HG03175 (cell line): ENCODE measurements around the gene ARID1B.

Experiments
- ATAC-seq: cut with Tn5 transposase; IDR thresholded peaks from one replicate; pipeline ENCODE4 v1.9.1; 2021; ENCODE audit warnings: mild to moderate bottlenecking, moderate library complexity; ENCODE audit not compliant: unreplicated experiment

The ARID1B gene

DNA sequence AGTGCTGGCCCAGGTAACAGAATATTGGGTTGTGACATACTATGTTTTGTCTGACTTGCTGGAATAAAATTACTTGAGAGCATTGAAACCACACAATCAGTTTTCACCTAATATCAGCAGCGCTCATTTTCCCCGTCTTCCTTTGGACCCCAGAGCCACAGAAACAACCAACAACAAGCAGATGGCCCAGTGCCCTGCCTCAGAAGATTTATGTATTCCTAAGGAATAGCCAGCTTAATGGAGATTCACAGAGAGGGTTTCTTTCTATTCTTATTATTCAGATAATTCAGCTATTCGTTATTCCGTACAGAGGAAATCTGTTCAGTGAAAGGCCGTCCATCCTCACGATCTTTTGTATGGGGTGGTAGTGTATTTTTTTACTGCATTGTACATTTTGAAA, 391.3 kb downstream of the ARID1B start:
- ATAC-seq: no peak

GRCh38 chr6:157169226-157169625, 392.0 kb downstream of the ARID1B start:
- no peak for ATAC-seq

GRCh38 chr6:157169656-157170055, 392.5 kb downstream of the ARID1B start:
- no peak for ATAC-seq

- no peak for ATAC-seq
These were observed 393.4 kb downstream of the ARID1B start for GRCh38 chr6:157170535-157170934.

DNA sequence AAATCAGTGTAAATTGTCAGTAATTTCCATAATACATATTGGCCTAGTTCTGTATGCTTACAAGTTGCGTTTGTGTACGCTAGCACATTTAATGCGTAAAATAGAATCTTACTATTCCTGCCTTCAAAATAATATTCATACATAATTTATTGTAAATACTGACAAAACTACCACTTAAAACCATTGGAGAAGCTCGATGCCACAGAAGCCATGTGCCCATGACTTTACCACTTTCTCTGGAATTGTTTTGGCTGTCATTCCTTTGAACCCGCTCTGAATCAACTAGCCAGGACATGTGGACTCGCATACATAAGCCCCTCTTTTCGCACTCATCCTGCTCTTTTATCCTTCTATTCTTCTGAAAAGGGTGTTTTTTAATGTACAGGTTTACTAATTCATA, 394.6 kb downstream of the ARID1B start:
- ATAC-seq: no peak

GRCh38 chr6:157172231-157172701, 395.1 kb downstream of the ARID1B start:
- ATAC-seq: no peak

- no peak for ATAC-seq
These were observed 395.8 kb downstream of the ARID1B start for GRCh38 chr6:157172830-157173536.

DNA sequence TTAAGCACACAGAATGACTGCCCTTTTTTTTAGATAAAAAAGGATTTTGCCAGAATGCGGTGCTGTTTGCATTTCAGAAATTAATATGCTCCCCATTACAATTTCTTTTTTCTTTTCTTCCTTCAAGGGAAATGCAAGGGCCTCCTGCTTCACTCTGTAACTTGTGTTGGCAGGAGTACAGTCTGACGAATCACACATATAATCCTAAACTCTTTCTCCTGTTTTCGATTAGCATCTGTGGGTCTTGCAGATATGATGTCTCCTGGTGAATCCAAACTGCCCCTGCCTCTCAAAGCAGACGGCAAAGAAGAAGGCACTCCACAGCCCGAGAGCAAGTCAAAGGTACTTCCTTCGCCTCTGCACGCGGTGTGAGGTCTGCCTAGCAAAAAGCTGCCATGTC, 396.6 kb downstream of the ARID1B start:
- no peak for ATAC-seq

- no peak for ATAC-seq
These were observed 397.6 kb downstream of the ARID1B start for GRCh38 chr6:157174731-157175130.

DNA sequence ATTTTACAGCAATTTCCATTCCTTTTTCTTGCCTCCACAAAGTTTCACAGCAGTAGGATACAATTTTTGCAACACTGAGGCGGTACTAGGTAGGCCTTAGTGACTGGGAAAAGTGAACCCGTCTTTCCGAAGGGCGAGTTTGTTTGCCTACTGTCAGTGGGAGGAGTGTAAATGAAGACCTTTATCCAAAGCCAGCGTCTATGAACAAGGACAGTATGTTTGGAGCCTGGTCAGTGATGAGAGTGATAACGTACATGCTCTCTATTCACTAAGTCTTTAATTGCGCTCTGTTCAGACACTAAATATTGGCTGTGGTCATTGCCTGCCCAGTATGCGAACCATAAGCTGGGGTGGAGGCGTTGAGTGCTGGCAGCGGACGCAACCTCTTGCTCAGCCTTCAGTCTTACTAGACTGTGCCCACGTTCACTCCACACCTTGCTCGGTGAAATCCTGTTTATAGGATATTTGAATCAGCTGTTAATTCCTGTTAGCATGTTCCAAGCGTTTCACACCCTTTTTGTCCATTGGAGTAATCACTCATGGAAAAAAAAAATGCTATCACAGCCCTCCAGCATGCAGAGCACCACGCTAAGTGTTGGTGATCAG, 400.7 kb downstream of the ARID1B start:
- ATAC-seq: no peak

DNA sequence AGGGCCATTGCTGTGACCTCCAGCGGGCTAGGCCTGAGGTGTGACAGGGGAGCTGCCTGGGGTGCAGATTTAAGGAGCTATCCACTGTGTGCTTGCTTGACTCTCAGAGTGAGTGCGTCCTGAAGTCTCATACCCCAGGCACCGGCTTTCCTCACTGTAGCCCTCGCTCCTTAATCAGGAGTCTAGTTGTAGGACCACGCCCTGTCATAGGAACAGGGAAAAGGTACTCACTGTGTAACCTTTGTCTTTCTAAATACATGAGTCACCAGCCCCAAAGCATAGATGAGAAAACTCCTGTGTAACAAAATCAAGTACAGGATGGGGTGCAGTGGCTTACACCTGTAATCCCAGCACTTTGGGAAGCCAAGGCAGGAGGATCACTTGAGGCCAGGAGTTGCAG, 404.5 kb downstream of the ARID1B start:
- ATAC-seq: no peak

GRCh38 chr6:157182503-157183264, 405.5 kb downstream of the ARID1B start:
- ATAC-seq: no peak

DNA sequence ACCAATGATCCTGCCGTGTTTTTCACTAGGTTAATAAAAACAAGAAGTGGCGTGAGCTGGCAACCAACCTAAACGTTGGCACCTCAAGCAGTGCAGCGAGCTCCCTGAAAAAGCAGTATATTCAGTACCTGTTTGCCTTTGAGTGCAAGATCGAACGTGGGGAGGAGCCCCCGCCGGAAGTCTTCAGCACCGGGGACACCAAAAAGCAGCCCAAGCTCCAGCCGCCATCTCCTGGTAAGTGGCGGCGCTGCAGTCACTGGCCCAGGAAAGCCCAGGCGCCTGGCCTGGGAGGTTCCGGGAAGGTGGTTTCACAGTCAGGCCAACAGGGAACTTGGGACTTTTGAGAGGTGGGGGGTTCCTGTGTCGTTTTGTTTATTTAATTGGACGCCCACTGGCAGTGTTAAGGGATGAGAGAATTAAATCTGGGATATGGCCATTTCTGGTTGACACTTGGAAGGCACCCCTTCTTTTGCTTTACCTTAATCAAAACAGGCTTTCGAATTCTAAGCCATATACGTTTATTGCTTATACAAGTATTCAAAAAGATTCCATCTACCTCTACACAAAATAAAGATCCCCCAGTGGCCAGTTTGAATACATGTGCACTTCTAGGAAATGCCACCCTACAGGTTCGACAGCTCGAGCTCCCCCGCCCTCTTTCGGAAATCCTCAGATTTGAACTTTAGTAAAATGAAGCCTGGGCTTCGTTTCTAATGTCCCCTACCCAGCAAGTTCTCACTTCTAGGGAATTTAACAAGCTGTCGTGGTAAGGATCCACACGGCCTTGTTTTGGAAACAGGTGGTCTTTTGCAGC, 407.2 kb downstream of the ARID1B start:
- ATAC-seq: no peak

DNA sequence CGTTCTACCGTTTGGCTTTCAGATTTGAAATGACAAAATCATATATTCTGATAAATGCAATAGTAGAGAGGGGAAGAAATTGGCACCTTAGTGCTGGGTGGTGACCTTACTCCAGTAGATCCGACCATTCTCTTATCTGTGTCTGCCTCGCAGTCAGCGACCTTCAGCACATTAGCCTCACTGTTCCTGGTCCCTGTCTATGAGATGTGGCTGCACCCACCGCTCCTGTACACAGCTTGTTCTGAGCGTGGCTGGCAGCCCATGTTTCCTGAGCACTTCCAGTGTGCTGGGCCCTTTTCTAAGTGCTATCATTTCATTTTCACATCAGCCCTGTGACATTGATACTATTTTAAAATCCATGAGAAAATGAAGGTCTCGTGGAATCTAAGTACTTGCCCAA, 408.0 kb downstream of the ARID1B start:
- ATAC-seq: no peak

GRCh38 chr6:157185986-157186385, 408.8 kb downstream of the ARID1B start:
- no peak for ATAC-seq

GRCh38 chr6:157186785-157187181, 409.6 kb downstream of the ARID1B start:
- peak; percentile 50 for ATAC-seq

GRCh38 chr6:157187182-157188083, 410.3 kb downstream of the ARID1B start:
- no peak for ATAC-seq

GRCh38 chr6:157188213-157188612, 411.0 kb downstream of the ARID1B start:
- no peak for ATAC-seq

DNA sequence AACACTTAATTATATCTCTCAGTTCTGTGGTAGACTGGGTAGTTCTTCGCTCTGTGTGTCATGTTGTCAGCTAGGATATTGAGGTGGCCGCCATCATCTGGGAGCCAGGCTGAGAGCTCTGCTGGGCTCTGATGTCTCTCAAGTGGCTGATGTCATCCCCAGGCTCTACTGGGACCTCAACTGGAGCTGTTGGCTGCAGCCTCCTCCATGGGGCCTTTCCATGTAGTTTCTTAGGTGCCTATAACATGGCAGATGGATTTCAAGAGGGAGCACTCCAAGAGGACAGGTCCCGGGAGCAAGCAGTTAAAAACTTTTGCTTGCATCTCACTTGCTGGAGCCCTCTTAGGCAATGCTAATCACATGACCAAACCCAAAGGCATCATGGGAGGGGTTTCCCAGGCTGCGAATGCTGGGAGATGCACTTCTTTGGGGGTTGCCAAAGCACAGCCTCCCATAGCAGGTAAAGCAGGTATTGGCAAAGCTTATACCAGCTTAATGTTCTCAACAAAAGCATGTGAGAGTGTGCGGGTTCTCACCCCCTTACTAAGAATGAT, 416.3 kb downstream of the ARID1B start:
- no peak for ATAC-seq

DNA sequence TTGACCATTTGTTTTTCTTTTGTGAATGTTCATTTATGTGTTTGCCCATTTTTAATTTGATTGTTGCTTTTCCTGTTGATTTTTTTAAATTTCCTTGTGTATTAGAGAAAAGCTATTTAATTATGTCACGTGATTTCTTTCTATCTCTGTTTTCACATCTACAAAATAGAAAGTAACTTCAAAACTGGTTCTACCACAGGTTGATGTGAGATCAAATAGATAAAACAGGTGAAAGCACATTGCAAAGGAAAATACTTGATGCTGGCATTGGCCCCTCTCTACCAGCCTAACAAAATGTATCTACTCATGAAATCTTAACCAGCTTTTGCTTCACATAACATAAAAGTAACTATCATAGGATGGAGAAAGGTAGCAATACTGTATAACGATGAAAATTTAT, 416.9 kb downstream of the ARID1B start:
- ATAC-seq: no peak
